Measurements from ENCODE around the gene TMEM176A.

TMEM176A gene

DNA sequence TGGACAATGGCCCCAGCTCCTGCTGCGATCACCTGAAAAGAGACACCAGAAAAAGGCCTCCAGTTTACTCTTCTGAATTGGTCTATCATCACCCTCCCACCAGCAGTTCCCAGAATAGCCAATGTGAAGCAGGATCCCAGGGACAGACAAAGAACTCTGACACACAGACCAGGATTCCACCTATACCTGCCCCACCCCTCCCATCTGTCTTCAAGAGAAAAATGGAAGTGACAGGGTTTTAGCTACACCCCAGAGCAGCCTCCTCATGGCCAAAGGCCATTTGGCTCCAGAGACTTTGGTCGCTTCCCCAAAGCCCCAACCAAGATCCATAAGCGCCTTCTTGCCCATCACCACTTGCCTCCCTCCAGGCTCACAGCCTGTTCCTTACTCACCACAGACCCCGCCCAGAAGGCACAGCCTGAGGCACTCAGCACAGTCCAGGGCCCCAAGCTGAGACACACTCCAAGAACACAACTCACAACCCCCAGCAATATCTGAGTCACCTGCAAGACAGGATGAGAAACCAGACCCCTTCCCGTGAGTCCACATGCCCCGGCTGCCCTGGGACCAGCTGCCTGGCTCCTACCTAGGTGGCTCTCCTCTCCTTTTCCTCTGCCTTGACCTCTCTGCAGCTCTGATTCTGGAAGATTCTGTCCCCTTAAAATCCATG lies 6.9 kb upstream of the TMEM176A start:
- no peak for ATAC-seq
- TF ChIP-seq ISL1 (CRISPR knock-in tag; IDR thresholded peaks at IDR 0.05) (no peak), PATZ1 (CRISPR knock-in tag; IDR thresholded peaks at IDR 0.05; ENCODE audit: borderline replicate concordance) (no peak), TOX (CRISPR knock-in tag; IDR thresholded peaks at IDR 0.05; ENCODE audit: borderline replicate concordance) (no peak), PPARA (CRISPR knock-in tag; IDR thresholded peaks at IDR 0.05; ENCODE audit: borderline replicate concordance) (no peak), ZNF8 (CRISPR knock-in tag; IDR thresholded peaks at IDR 0.05) (no peak), CSDC2 (CRISPR knock-in tag; IDR thresholded peaks at IDR 0.05) (no peak), BACH2 (CRISPR knock-in tag; IDR thresholded peaks at IDR 0.05; ENCODE audit: borderline replicate concordance) (no peak), ZFP30 (CRISPR knock-in tag; IDR thresholded peaks at IDR 0.05) (no peak), SNAI2 (CRISPR knock-in tag; IDR thresholded peaks at IDR 0.05) (no peak), ZFP3 (CRISPR knock-in tag; IDR thresholded peaks at IDR 0.05) (no peak)
- TF ChIP-seq, protein P1, sequence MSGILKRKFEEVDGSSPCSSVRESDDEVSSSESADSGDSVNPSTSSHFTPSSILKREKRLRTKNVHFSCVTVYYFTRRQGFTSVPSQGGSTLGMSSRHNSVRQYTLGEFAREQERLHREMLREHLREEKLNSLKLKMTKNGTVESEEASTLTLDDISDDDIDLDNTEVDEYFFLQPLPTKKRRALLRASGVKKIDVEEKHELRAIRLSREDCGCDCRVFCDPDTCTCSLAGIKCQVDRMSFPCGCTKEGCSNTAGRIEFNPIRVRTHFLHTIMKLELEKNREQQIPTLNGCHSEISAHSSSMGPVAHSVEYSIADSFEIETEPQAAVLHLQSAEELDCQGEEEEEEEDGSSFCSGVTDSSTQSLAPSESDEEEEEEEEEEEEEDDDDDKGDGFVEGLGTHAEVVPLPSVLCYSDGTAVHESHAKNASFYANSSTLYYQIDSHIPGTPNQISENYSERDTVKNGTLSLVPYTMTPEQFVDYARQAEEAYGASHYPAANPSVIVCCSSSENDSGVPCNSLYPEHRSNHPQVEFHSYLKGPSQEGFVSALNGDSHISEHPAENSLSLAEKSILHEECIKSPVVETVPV (CRISPR knock-in tag; IDR thresholded peaks at IDR 0.05) = no peak
- TF ChIP-seq, protein P2, sequence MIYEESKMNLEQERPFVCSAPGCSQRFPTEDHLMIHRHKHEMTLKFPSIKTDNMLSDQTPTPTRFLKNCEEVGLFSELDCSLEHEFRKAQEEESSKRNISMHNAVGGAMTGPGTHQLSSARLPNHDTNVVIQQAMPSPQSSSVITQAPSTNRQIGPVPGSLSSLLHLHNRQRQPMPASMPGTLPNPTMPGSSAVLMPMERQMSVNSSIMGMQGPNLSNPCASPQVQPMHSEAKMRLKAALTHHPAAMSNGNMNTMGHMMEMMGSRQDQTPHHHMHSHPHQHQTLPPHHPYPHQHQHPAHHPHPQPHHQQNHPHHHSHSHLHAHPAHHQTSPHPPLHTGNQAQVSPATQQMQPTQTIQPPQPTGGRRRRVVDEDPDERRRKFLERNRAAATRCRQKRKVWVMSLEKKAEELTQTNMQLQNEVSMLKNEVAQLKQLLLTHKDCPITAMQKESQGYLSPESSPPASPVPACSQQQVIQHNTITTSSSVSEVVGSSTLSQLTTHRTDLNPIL (CRISPR knock-in tag; IDR thresholded peaks at IDR 0.05; ENCODE audit: low read depth) = no peak

- no peak for TF ChIP-seq RARB (CRISPR knock-in tag; IDR thresholded peaks at IDR 0.05)
- TF ChIP-seq, protein P2 (CRISPR knock-in tag; IDR thresholded peaks at IDR 0.05; ENCODE audit: low read depth) = 0 out of 2 replicates have a peak, but pooled peaks have one; percentile 11
- no peak for ATAC-seq
These were observed 2.9 kb upstream of the TMEM176A start for GRCh38 chr7:150797661-150798060.

- ATAC-seq = no peak
These were observed 1.4 kb upstream of the TMEM176A start for GRCh38 chr7:150799156-150799555.

More at GRCh38 chr7:150799156-150799555, 1.4 kb upstream of the TMEM176A start:
- TF ChIP-seq ZFP3 (CRISPR knock-in tag; IDR thresholded peaks at IDR 0.05) (no peak), ZNF70 (CRISPR knock-in tag; IDR thresholded peaks at IDR 0.05) (no peak), PPARA (CRISPR knock-in tag; IDR thresholded peaks at IDR 0.05; ENCODE audit: borderline replicate concordance) (no peak), OSR1 (CRISPR knock-in tag; IDR thresholded peaks at IDR 0.05) (no peak), BACH2 (CRISPR knock-in tag; IDR thresholded peaks at IDR 0.05; ENCODE audit: borderline replicate concordance) (no peak), SNAI2 (CRISPR knock-in tag; IDR thresholded peaks at IDR 0.05) (no peak), GLIS3 (CRISPR knock-in tag; IDR thresholded peaks at IDR 0.05) (no peak), CSDC2 (CRISPR knock-in tag; IDR thresholded peaks at IDR 0.05) (no peak), ESRRG (CRISPR knock-in tag; IDR thresholded peaks at IDR 0.05) (no peak), TOX (CRISPR knock-in tag; IDR thresholded peaks at IDR 0.05; ENCODE audit: borderline replicate concordance) (no peak), ZFP30 (CRISPR knock-in tag; IDR thresholded peaks at IDR 0.05) (no peak)
- TF ChIP-seq, protein P2 (CRISPR knock-in tag; IDR thresholded peaks at IDR 0.05; ENCODE audit: low read depth) = no peak
- TF ChIP-seq, protein P3, sequence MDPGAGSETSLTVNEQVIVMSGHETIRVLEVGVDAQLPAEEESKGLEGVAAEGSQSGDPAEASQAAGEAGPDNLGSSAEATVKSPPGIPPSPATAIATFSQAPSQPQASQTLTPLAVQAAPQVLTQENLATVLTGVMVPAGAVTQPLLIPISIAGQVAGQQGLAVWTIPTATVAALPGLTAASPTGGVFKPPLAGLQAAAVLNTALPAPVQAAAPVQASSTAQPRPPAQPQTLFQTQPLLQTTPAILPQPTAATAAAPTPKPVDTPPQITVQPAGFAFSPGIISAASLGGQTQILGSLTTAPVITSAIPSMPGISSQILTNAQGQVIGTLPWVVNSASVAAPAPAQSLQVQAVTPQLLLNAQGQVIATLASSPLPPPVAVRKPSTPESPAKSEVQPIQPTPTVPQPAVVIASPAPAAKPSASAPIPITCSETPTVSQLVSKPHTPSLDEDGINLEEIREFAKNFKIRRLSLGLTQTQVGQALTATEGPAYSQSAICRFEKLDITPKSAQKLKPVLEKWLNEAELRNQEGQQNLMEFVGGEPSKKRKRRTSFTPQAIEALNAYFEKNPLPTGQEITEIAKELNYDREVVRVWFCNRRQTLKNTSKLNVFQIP (CRISPR knock-in tag; IDR thresholded peaks at IDR 0.05; ENCODE audit: borderline replicate concordance, low read depth) = no peak

Measured in SK-N-SH treated with all-trans-retinoic acid at 6 μM for 48 hours (cell line).